ENCODE results near the gene CA11.

DNA sequence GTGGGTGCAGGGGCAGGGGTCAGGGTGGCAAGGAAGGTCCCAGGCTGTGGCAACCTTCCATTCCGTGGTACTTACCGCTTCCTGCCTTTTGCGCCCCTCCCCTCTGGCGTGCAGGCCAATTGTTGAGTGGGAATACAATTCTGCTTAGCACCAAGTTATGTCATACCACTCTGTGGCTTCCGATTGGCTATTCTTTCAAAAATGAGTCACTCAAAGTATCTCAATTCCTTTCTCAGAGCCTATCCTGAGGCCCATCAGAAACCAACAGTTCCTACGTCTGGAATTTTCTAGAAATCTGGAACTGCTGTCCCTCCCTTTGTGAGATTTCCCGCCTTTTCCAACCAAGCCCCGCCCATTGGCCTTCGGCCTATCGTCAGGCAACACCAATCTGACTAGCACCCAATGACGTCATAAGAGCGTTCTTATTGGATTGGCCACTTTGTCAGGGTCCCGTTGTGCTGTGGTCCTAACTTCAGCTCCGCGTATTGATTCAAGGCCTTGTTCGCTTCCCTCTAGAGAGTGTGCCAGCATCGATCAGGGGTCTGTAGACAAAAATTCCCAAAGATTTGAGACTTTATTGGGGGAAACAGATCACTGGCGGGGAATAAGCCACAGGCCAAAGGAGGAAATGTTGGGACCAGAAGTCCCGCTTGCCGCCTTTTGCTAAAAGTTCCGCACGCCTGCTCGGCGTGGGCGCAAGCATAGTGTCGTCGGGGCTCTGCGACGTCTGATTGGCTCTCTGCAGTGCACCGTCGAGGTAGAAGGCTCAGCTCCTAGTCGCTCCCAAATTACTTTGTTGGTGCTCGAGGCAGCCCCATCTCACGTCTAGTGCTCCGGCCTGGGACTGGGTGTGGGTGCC, 15.1 kb upstream of the CA11 start:
- TF ChIP-seq, protein P1, sequence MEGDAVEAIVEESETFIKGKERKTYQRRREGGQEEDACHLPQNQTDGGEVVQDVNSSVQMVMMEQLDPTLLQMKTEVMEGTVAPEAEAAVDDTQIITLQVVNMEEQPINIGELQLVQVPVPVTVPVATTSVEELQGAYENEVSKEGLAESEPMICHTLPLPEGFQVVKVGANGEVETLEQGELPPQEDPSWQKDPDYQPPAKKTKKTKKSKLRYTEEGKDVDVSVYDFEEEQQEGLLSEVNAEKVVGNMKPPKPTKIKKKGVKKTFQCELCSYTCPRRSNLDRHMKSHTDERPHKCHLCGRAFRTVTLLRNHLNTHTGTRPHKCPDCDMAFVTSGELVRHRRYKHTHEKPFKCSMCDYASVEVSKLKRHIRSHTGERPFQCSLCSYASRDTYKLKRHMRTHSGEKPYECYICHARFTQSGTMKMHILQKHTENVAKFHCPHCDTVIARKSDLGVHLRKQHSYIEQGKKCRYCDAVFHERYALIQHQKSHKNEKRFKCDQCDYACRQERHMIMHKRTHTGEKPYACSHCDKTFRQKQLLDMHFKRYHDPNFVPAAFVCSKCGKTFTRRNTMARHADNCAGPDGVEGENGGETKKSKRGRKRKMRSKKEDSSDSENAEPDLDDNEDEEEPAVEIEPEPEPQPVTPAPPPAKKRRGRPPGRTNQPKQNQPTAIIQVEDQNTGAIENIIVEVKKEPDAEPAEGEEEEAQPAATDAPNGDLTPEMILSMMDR (conservative IDR thresholded peaks at IDR 0.05 in 1 of 2, IDR thresholded peaks at IDR 0.05 in 1 of 2; ENCODE audit: low read depth in 1 of 2, low read length in 2 of 2): no peak
- no peak for TF ChIP-seq EZH2 (IDR thresholded peaks at IDR 0.05; ENCODE audit: low read length, missing control alignments)
